Activated T-cell treated with anti-CD3 and anti-CD28 coated beads, Interleukin-2, amount 50 U/mL, for 1 hour (primary cell): Measurements from ENCODE around the gene AATF.
A peak's percentile ranks its signal among the peaks of the same experiment; 100 is the strongest.

Experiments used
- DNase-seq: peaks from one replicate; pipeline ENCODE4 v3.0.0-alpha.2; 2020

The AATF gene, protein sequence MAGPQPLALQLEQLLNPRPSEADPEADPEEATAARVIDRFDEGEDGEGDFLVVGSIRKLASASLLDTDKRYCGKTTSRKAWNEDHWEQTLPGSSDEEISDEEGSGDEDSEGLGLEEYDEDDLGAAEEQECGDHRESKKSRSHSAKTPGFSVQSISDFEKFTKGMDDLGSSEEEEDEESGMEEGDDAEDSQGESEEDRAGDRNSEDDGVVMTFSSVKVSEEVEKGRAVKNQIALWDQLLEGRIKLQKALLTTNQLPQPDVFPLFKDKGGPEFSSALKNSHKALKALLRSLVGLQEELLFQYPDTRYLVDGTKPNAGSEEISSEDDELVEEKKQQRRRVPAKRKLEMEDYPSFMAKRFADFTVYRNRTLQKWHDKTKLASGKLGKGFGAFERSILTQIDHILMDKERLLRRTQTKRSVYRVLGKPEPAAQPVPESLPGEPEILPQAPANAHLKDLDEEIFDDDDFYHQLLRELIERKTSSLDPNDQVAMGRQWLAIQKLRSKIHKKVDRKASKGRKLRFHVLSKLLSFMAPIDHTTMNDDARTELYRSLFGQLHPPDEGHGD

GRCh38 chr17:36948717-36949460 is at the start of gene AATF:
Gene AATF (plus strand): TSS chr17:36948954. CDS start chr17:36949126, 172 bp downstream.
- DNase-seq = peak; percentile 95

- DNase-seq = no peak
Observed at GRCh38 chr17:36899250-36900159, 49.2 kb upstream of the AATF start.

DNA sequence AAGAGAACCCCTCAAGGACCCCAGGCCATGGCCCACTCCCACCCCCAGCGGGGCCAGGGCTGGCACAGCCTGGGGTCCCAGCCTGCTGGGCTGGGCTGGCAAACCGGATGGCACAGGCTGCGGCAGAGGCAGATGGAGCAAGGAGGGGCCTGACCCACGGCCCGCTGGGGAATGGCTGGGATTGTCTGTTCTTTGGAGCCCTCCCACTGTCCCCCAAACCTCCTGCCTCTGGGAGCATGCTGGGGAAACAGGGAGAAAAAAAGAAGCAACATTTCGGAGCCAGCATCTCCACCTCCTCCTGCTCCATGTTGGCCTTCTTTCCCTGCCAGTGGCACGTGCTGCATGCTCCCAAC is 48.6 kb upstream of the AATF start:
- no peak for DNase-seq

GRCh38 chr17:36901506-36901905 is 47.2 kb upstream of the AATF start:
- no peak for DNase-seq

- no peak for DNase-seq
Observed at GRCh38 chr17:36907407-36907806, 41.3 kb upstream of the AATF start.

- no peak for DNase-seq
Observed at GRCh38 chr17:36910513-36910912, 38.2 kb upstream of the AATF start.

DNA sequence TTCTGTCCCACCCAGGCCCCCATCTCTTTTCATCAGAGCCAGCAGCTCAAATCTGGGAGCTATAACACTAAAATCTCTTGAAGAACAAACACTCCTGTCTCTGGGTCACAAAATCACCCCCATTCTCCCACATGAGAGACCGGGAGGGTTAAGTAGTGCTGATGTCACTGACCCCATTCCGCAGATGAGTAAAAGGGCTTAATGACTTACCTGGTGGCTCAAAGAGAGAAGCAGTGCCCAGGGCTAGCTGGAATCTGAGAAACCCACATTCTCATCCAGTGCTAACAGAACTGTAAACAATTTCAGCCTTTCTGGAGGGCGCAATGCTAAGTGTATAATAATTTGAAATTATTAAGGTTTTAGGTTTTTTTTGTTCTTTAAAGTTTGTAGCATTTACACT is 37.8 kb upstream of the AATF start:
- no peak for DNase-seq

DNA sequence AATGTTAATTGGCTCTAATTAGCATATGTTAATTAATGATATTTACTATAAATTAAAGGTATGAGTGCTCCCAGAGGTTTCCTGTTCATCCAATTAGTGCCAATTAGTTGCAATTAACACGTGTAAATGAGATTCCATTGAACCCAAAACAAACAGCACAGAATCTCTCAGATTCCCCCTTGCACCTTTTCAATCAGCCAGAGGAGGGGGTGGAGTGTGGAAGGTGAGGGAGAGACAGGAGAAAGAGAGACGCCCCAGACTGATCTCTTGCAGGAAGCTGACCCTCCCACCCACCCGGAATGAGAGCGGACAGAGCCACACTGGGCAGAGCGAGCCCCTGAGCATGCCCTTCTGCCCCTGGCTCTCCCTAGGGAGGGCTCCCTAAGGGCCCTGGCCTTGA is 35.6 kb upstream of the AATF start:
- DNase-seq = no peak

DNA sequence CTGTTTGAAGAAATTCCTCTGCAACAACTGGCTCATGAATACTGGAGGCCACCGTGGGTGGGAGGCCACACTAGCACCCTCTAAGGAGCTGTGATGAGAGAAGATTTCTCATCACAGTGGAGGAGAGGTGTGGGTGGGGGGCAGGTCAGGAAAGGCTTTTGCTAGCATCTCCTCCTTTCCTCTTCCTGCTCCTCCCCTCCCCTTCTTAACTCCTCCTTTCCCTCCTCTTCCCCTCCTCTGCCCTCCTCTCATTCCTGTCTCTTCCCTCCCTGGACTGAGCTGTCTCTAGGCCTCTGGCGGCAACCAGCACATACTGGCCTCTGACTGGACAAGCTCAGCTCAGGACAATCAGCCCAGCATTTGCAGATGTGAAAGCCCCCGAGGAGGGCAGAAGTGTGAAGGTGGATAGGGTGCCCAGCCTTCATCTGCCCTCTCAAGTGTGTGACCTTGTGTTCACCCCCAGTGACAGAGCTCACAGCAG is 30.5 kb upstream of the AATF start:
- no peak for DNase-seq

GRCh38 chr17:36919407-36919968 is 29.3 kb upstream of the AATF start:
- DNase-seq = no peak

GRCh38 chr17:36920032-36921005 is 28.4 kb upstream of the AATF start:
- no peak for DNase-seq

DNA sequence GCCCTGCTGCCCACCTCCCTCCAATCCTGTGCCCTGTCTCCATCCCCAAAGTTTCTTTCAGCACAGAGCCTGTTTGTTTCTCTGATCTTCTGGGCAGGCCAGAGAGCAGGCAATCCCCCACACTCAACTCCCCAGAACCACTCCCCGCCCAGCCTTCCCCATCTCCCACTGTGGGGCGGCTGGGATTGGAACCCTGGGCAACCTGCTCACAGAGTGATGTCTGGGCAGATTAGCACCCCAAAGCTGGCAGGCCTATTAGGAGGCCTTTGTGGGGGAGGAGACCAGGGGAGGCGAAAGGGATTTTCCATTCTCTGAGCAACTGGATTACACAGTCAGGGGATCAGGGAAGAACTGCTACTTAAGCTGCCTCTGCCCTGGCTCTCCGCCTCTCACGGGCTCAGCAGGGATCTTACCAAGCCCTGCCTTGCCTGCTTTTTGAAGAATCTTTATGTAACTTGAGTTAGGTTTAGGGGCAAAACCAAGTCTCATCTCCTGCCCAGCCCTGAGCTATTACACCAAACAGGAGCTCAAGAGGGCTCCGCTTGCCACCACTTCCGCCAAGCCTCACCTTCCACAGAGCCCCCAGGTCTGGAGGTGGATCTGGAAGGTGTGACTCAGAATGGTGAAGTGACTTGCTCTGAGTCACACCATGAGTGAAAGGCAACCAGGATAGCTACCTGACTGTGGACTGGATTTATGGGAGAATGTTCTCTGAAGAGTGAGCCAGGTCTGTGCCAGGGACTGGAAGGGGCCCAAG is 27.5 kb upstream of the AATF start:
- no peak for DNase-seq

- DNase-seq = no peak
Observed at GRCh38 chr17:36922175-36922574, 26.6 kb upstream of the AATF start.

GRCh38 chr17:36923814-36924221 is 24.9 kb upstream of the AATF start:
- no peak for DNase-seq

DNA sequence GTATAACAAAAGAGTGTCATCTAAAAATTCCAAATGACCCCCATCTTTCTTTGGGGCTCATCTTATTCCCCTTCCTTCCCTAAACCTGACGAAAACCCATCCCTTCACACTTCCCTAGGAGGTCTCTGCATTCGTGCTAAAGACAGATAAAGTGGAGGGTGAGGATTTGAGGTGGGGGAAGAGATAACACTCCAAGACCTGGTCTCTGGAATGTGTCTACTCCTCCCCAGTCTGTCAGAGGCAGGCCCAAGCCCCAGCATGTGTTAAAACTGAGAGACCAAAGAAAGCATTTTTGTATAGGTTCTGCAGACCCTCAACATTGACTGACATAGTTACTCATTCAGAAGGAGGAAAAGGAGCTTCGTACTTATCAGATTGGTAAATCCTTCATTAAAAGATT is 22.5 kb upstream of the AATF start:
- no peak for DNase-seq

- no peak for DNase-seq
Observed at GRCh38 chr17:36926701-36927100, 22.1 kb upstream of the AATF start.

- DNase-seq = no peak
Observed at GRCh38 chr17:36928471-36929345, 20.0 kb upstream of the AATF start.

DNA sequence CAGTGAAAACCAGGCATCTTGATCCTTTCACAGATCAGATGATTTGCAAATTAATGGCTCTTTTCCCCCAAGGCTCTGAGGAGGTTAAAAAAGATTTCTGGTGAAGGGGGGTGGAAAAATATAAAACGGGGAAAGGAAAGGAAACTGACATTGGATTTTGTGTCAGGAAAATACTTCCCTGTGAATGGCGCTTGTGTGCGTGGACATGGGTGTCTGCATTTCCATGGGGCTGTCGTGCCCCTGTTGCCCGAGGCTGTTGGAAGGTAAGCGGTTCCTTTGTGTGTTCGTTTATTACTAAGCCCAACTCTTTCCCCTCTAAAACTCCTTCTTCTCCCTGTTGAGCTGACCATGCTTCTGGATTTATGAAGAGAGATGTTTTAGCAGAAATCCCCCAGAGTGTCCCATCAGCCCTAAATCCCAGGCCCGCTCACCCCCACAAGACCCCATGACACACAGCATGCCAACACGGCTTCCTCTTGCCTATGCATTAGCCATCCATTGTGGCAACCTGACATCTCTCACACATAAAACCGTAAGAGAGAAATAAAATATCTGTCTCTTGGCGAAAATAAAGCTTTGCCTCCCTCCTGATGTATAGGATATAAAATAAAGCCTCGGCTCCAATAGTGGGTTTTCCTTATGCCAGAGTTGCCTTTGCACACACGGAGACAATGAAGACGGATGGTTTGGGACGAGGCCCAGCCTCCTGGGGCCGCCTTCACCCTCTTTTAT is 18.7 kb upstream of the AATF start:
- DNase-seq = no peak

- DNase-seq = no peak
Observed at GRCh38 chr17:36930583-36930900, 18.2 kb upstream of the AATF start.
